ENCODE data around the gene MAP2K2.

MAP2K2 gene

DNA sequence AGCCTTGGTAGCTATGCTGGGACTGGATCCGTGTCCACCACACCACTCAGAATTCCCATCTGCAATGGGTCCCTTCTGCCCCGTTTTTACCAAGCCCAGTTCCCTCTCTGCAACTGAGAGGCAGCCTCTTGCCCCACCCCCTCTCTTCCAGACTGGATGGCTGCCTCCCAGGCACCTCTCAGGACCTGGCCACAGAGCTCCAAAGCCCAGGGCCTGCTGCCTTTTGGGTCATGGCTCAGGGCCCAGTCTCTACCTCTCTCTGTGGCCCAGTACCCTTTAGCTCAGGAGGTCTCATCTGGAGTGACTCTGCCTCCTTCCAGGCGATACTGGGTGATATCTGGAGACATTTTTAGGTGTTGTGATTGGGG lies 46.9 kb downstream of the MAP2K2 start:
- TF ChIP-seq MAX (IDR thresholded peaks at IDR 0.05) (no peak), YY1 (IDR thresholded peaks at IDR 0.05; ENCODE audit: low read depth) (no peak), RAD21 (IDR thresholded peaks at IDR 0.05; ENCODE audit: low read depth) (no peak), TEAD4 (IDR thresholded peaks at IDR 0.05) (no peak), NFIC (IDR thresholded peaks at IDR 0.05) (no peak)

DNA sequence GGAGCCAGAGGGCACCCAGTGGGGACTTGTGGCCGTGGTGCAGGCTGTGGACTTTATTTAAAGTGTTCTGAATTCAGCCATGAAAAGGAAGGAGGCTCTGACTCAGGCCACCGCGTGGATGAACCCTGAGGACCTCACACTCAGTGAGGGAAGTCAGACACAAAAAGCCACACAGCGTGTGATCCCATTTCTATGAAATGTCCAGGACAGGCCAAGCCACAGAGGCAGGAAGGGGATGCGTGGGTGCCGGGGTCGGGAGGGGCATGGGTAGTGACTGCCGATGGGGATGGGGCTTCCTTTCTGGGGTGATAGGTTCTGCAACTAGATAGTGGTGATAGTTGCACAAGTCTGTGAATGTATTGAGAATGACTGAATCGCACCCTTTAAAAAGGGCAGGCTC lies 48.5 kb downstream of the MAP2K2 start:
- no peak for TF ChIP-seq NFIC (IDR thresholded peaks at IDR 0.05)
- TF ChIP-seq CEBPB (IDR thresholded peaks at IDR 0.05), result no peak
- TF ChIP-seq CREB1 (IDR thresholded peaks at IDR 0.05; ENCODE audit: low read depth), result no peak
- TF ChIP-seq TAF1 (IDR thresholded peaks at IDR 0.05; ENCODE audit: low read depth), result no peak
- TF ChIP-seq TCF12 (IDR thresholded peaks at IDR 0.05; ENCODE audit: low read depth), result no peak
- no peak for TF ChIP-seq EP300 (IDR thresholded peaks at IDR 0.05; ENCODE audit: borderline replicate concordance)
- no peak for TF ChIP-seq RAD21 (IDR thresholded peaks at IDR 0.05; ENCODE audit: low read depth)
- no peak for TF ChIP-seq ZBTB7A (IDR thresholded peaks at IDR 0.05; ENCODE audit: low read depth)
- TF ChIP-seq, protein P1, sequence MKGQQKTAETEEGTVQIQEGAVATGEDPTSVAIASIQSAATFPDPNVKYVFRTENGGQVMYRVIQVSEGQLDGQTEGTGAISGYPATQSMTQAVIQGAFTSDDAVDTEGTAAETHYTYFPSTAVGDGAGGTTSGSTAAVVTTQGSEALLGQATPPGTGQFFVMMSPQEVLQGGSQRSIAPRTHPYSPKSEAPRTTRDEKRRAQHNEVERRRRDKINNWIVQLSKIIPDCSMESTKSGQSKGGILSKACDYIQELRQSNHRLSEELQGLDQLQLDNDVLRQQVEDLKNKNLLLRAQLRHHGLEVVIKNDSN (IDR thresholded peaks at IDR 0.05), result no peak
- no peak for TF ChIP-seq MAX (IDR thresholded peaks at IDR 0.05)
- TF ChIP-seq TEAD4 (IDR thresholded peaks at IDR 0.05), result no peak
- TF ChIP-seq, protein P2, sequence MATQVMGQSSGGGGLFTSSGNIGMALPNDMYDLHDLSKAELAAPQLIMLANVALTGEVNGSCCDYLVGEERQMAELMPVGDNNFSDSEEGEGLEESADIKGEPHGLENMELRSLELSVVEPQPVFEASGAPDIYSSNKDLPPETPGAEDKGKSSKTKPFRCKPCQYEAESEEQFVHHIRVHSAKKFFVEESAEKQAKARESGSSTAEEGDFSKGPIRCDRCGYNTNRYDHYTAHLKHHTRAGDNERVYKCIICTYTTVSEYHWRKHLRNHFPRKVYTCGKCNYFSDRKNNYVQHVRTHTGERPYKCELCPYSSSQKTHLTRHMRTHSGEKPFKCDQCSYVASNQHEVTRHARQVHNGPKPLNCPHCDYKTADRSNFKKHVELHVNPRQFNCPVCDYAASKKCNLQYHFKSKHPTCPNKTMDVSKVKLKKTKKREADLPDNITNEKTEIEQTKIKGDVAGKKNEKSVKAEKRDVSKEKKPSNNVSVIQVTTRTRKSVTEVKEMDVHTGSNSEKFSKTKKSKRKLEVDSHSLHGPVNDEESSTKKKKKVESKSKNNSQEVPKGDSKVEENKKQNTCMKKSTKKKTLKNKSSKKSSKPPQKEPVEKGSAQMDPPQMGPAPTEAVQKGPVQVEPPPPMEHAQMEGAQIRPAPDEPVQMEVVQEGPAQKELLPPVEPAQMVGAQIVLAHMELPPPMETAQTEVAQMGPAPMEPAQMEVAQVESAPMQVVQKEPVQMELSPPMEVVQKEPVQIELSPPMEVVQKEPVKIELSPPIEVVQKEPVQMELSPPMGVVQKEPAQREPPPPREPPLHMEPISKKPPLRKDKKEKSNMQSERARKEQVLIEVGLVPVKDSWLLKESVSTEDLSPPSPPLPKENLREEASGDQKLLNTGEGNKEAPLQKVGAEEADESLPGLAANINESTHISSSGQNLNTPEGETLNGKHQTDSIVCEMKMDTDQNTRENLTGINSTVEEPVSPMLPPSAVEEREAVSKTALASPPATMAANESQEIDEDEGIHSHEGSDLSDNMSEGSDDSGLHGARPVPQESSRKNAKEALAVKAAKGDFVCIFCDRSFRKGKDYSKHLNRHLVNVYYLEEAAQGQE (IDR thresholded peaks at IDR 0.05; ENCODE audit: low read depth), result no peak
- no peak for TF ChIP-seq FOXM1 (IDR thresholded peaks at IDR 0.05; ENCODE audit: borderline replicate concordance, low read depth)
- TF ChIP-seq EGR1 (IDR thresholded peaks at IDR 0.05), result no peak
- no peak for TF ChIP-seq YY1 (IDR thresholded peaks at IDR 0.05; ENCODE audit: low read depth)

- TF ChIP-seq ZBTB7A (IDR thresholded peaks at IDR 0.05; ENCODE audit: low read depth) (no peak), TCF12 (IDR thresholded peaks at IDR 0.05; ENCODE audit: low read depth) (no peak), YY1 (IDR thresholded peaks at IDR 0.05; ENCODE audit: low read depth) (no peak), CREB1 (IDR thresholded peaks at IDR 0.05; ENCODE audit: low read depth) (no peak), NFIC (IDR thresholded peaks at IDR 0.05) (no peak)
- TF ChIP-seq, protein P1 (IDR thresholded peaks at IDR 0.05), result no peak
Observed at GRCh38 chr19:4071610-4072009, 52.3 kb downstream of the MAP2K2 start.

DNA sequence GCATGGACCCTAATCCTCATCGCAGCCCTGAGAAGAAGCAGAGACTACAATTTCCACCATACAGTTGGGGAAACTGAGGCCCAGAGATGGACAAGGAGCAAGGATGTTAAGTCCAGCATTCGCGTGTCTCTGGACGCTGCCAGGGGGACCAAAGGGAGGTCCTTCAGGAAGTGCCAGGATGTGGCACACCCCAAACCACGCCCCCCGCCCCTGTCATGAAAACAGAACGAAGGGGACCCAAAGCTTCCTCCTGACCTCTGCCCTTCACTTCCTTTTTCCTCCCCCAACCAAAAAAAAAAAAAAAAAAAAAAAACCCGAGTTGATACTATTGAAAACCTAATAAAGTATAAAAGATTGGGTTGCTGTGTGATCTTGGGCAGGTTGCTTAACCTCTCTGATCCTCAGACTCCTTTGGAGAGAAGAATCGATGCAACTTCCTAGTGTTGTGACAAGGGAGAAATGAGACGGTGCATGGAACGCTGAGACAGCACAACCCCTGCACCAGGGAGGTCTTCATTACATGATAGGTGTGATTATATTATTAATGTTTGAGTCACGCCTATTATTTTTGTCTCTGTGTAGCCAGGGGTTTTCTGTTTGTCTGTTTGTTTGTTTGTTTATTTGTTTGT lies 54.5 kb downstream of the MAP2K2 start:
- TF ChIP-seq CEBPB (IDR thresholded peaks at IDR 0.05) (no peak), RAD21 (IDR thresholded peaks at IDR 0.05; ENCODE audit: low read depth) (no peak), YY1 (IDR thresholded peaks at IDR 0.05; ENCODE audit: low read depth) (no peak), EP300 (IDR thresholded peaks at IDR 0.05; ENCODE audit: borderline replicate concordance) (no peak)
- TF ChIP-seq, protein P2 (IDR thresholded peaks at IDR 0.05; ENCODE audit: low read depth), result no peak
- TF ChIP-seq, protein P1 (IDR thresholded peaks at IDR 0.05), result no peak

- no peak for TF ChIP-seq TEAD4 (IDR thresholded peaks at IDR 0.05)
- TF ChIP-seq YY1 (IDR thresholded peaks at IDR 0.05; ENCODE audit: low read depth), result no peak
- TF ChIP-seq ZBTB7A (IDR thresholded peaks at IDR 0.05; ENCODE audit: low read depth), result no peak
- TF ChIP-seq, protein P1 (IDR thresholded peaks at IDR 0.05), result no peak
- no peak for TF ChIP-seq EGR1 (IDR thresholded peaks at IDR 0.05)
- no peak for TF ChIP-seq TCF12 (IDR thresholded peaks at IDR 0.05; ENCODE audit: low read depth)
- no peak for TF ChIP-seq NFIC (IDR thresholded peaks at IDR 0.05)
- no peak for TF ChIP-seq MAX (IDR thresholded peaks at IDR 0.05)
- no peak for TF ChIP-seq TAF1 (IDR thresholded peaks at IDR 0.05; ENCODE audit: low read depth)
- no peak for TF ChIP-seq CREB1 (IDR thresholded peaks at IDR 0.05; ENCODE audit: low read depth)
- TF ChIP-seq, protein P2 (IDR thresholded peaks at IDR 0.05; ENCODE audit: low read depth), result no peak
- no peak for TF ChIP-seq FOXM1 (IDR thresholded peaks at IDR 0.05; ENCODE audit: borderline replicate concordance, low read depth)
- no peak for TF ChIP-seq RAD21 (IDR thresholded peaks at IDR 0.05; ENCODE audit: low read depth)
- no peak for TF ChIP-seq EP300 (IDR thresholded peaks at IDR 0.05; ENCODE audit: borderline replicate concordance)
- TF ChIP-seq CEBPB (IDR thresholded peaks at IDR 0.05), result no peak
Observed at GRCh38 chr19:4068047-4068966, 55.6 kb downstream of the MAP2K2 start.

Data from Ishikawa (cell line).